DND-41 (cell line): ENCODE measurements around the gene PTPRK.

Source experiments
- ATAC-seq: fragments of 200-7000 bp; cut with Tn5 transposase; 3 replicates; pipeline ENCODE4 v1.9.1; 2021; ENCODE audit warnings: low read depth; ENCODE audit not compliant: insufficient read depth
- DNase-seq: peaks from one replicate; pipeline ENCODE4 v3.0.0-alpha.2; 2020
- H2AFZ ChIP-seq: 2 replicates; pipeline ENCODE4 v1.6.0; 2012; ENCODE audit warnings: low read depth, low read length
- H3K27ac ChIP-seq: 2 replicates; pipeline ENCODE4 v1.5.1; 2012; ENCODE audit warnings: low read length, inconsistent platforms
- H3K27me3 ChIP-seq: fragments of 200-600 bp; sonication (generic); 2 replicates; pipeline ENCODE4 v1.6.0; 2012; ENCODE audit warnings: low read length, mild to moderate bottlenecking, inconsistent platforms; ENCODE audit not compliant: insufficient read depth, poor library complexity
- H3K36me3 ChIP-seq: 2 replicates; pipeline ENCODE4 v1.5.1; 2012; ENCODE audit warnings: low read length, inconsistent platforms; ENCODE audit not compliant: insufficient read depth
- H3K4me1 ChIP-seq: 2 replicates; pipeline ENCODE4 v1.5.1; 2012; ENCODE audit warnings: mild to moderate bottlenecking, low read length; ENCODE audit not compliant: insufficient read depth
- H3K4me2 ChIP-seq: 2 replicates; pipeline ENCODE4 v1.6.0; 2012; ENCODE audit warnings: mild to moderate bottlenecking, moderate library complexity, low read length, inconsistent platforms; ENCODE audit not compliant: insufficient read depth
- H3K4me3 ChIP-seq, 2 experiments: fragments of 200-600 bp in 1 of 2; shearing (Covaris generic) in 1 of 2; 2 replicates each; pipeline ENCODE4 v1.5.1; 2012 to 2016; ENCODE audit warnings: inconsistent platforms in 2 of 2, low read length in 2 of 2, mild to moderate bottlenecking in 2 of 2, low read depth in 1 of 2, moderate library complexity in 1 of 2
- H3K79me2 ChIP-seq: 2 replicates; pipeline ENCODE4 v1.6.0; 2012; ENCODE audit warnings: low read length, inconsistent platforms; ENCODE audit not compliant: insufficient read depth
- H3K9ac ChIP-seq: 2 replicates; pipeline ENCODE4 v1.6.0; 2012; ENCODE audit warnings: low read depth, mild to moderate bottlenecking, inconsistent platforms, low read length, moderate library complexity
- H3K9me3 ChIP-seq: 2 replicates; pipeline ENCODE4 v1.5.1; 2012; ENCODE audit warnings: low read length, moderate library complexity, mild to moderate bottlenecking, inconsistent platforms; ENCODE audit not compliant: insufficient read depth, severe bottlenecking
- H4K20me1 ChIP-seq: 2 replicates; pipeline ENCODE4 v1.6.0; 2012; ENCODE audit warnings: low read length; ENCODE audit not compliant: insufficient read depth
- CTCF ChIP-seq: IDR thresholded peaks from 2 replicates; pipeline ENCODE4 v1.5.1; 2012; ENCODE audit warnings: borderline replicate concordance, low read length, moderate library complexity, mild to moderate bottlenecking; ENCODE audit not compliant: poor library complexity, severe bottlenecking; ENCODE audit errors: extremely low read depth
- EZH2 ChIP-seq: IDR thresholded peaks from 3 replicates; pipeline ENCODE4 v1.6.1; 2012; ENCODE audit warnings: borderline replicate concordance, low read depth, mild to moderate bottlenecking, moderate library complexity, low read length, inconsistent platforms; ENCODE audit not compliant: severe bottlenecking

PTPRK gene

GRCh38 chr6:128024046-128024445, 496.4 kb downstream of the PTPRK start:
- TF ChIP-seq CTCF (no peak), EZH2 (no peak)
- H3K4me2 ChIP-seq, result no peak overlapping the region
- no peak overlapping the region for H3K4me3 ChIP-seq
- no peaks in the 10 kb centered on the region for H3K4me1 ChIP-seq
- H3K36me3 ChIP-seq, result no peaks in the 10 kb centered on the region
- ATAC-seq (no peak), DNase-seq (no peak)
- H3K9me3 ChIP-seq, result no peaks in the 10 kb centered on the region
- no peak overlapping the region for H2AFZ ChIP-seq
- no peak overlapping the region for H3K9ac ChIP-seq
- no peaks in the 10 kb centered on the region for H3K79me2 ChIP-seq
- no peaks in the 10 kb centered on the region for H4K20me1 ChIP-seq
- H3K27me3 ChIP-seq, result no peaks in the 10 kb centered on the region
- no peak overlapping the region for H3K27ac ChIP-seq

GRCh38 chr6:128018821-128019220, 501.6 kb downstream of the PTPRK start:
- Histone ChIP-seq H3K9me3 (no peaks in the 10 kb centered on the region), H2AFZ (no peak overlapping the region), H3K36me3 (no peaks in the 10 kb centered on the region), H3K4me2 (no peak overlapping the region), H3K27ac (no peak overlapping the region), H3K9ac (no peak overlapping the region), H3K4me3 (no peak overlapping the region), H3K79me2 (no peaks in the 10 kb centered on the region), H4K20me1 (no peaks in the 10 kb centered on the region), H3K4me1 (no peaks in the 10 kb centered on the region), H3K27me3 (no peaks in the 10 kb centered on the region)
- TF ChIP-seq EZH2 (no peak), CTCF (no peak)
- DNase-seq, result no peak
- no peak for ATAC-seq

GRCh38 chr6:128017288-128017687, 503.1 kb downstream of the PTPRK start:
- no peaks in the 10 kb centered on the region for H3K9me3 ChIP-seq
- no peak overlapping the region for H3K4me3 ChIP-seq
- H3K9ac ChIP-seq, result no peak overlapping the region
- TF ChIP-seq EZH2 (no peak), CTCF (no peak)
- no peak overlapping the region for H2AFZ ChIP-seq
- H3K4me1 ChIP-seq, result no peaks in the 10 kb centered on the region
- H3K27me3 ChIP-seq, result no peaks in the 10 kb centered on the region
- H3K36me3 ChIP-seq, result no peaks in the 10 kb centered on the region
- DNase-seq (no peak), ATAC-seq (no peak)
- no peaks in the 10 kb centered on the region for H3K79me2 ChIP-seq
- H4K20me1 ChIP-seq, result no peaks in the 10 kb centered on the region
- no peak overlapping the region for H3K4me2 ChIP-seq
- no peak overlapping the region for H3K27ac ChIP-seq

GRCh38 chr6:128007658-128008057, 512.7 kb downstream of the PTPRK start:
- Histone ChIP-seq H2AFZ (no peak overlapping the region), H3K36me3 (no peaks in the 10 kb centered on the region), H3K4me2 (no peak overlapping the region), H3K79me2 (no peaks in the 10 kb centered on the region), H4K20me1 (no peaks in the 10 kb centered on the region), H3K4me3 (no peak overlapping the region), H3K9me3 (no peaks in the 10 kb centered on the region), H3K27ac (no peak overlapping the region), H3K9ac (no peak overlapping the region), H3K27me3 (no peaks in the 10 kb centered on the region), H3K4me1 (no peaks in the 10 kb centered on the region)
- ATAC-seq (no peak), DNase-seq (no peak)
- TF ChIP-seq EZH2 (no peak), CTCF (no peak)
